CD4-positive, alpha-beta T cell treated with Interferon gamma for 1 hour (primary cell): ENCODE measurements around the gene FGF6.

Experiments used
- DNase-seq: peaks from one replicate; pipeline ENCODE4 v3.0.0-alpha.2; 2020

Gene FGF6

DNA sequence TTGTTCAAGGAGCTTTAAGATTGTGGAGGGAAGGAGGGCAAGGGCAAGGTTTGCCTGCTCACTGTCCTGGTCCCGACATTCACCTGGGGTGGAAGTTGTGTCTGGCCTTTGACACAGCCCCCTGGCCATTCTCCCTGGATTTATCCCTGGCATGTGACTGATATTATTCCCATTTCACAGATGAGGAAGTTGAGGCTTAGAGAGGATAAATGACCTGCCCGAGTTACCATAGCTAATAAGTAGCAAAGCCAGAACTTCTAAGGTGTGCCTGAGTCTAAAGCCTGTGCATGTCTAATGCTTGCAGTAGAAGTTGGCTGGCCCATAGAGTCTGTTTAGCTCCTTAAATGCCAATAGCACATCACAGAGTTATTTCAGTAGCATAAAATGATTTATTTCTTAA lies 720 bp upstream of the FGF6 start:
- DNase-seq = no peak

GRCh38 chr12:4444031-4444430 lies 1.6 kb downstream of the FGF6 start:
- DNase-seq = no peak

DNA sequence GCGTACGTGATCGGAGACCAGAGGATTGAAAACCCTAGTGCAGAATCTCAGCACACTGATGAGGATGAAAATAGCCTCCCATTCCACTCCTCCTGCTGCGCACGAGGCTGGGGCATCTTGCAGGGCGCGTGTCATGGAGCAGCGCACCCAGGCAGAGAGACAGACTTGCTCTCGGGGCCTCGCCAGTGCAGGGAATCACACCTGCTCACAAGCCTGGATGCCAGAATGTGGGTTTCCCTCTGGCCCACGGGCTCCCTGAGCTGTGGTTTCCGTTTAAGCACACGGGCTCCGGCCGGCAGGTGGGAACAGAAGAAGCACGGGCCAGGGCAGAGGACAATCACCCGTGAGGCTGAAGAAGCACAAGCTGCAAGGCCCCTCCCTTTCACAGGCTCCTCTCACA lies 2.0 kb downstream of the FGF6 start:
- no peak for DNase-seq

GRCh38 chr12:4441355-4442335 lies 4.0 kb downstream of the FGF6 start:
- no peak for DNase-seq

DNA sequence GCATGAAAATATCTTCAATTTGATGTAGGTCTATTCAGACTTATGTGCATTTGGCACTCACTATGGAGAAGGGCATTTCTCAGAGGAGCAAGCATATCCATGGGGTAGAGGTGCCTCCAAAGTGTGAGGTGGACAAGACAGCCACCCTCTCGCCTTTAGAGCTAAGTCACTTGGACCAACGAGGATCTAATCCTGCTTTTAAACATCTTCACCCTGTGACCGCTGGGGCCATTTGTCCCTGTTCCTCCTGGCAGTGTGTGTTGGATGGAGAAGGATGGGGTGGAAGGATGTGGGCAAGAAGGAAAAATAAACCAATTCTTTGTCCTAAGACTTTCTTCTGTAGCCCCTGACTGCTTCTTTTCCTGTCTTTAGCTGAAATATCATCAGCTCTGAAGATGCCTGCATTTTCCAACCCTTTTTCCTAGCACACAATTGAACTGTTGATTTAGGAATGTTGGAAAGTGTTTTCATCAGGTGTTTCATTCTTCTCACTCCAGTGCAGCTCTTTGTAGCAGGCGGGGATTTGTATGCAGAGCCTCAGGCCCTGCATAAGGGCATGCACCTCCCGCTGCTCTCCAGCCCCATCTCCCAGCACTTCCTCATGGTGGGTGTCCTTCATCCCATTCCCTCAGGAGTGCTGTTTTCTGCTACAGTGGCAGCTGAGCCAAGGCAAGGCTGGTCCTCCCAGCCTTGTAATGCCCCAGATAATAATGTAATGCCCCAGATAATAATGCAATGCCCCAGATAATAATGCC lies 5.3 kb downstream of the FGF6 start:
- no peak for DNase-seq

DNA sequence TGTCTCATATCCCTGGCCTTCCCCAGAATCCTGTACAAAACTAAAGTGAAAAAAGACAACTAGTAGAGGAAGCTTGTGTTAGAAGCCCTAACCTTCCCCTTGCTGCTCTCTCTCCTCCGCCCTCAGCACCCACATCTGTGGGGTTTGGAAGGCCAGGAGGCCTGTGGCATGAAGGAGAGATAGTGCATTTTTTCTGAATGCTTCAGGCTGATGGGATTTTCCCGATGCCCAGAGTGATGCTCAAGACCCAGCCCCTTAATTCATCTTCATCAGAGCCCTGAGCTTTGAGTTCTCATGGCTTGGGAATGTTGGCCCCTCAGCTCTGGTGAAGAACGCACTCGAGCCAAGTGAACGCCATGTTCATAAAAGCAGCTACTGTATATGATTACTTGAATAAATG lies 5.9 kb downstream of the FGF6 start:
- no peak for DNase-seq

- no peak for DNase-seq
Measured at GRCh38 chr12:4438834-4439596, 6.6 kb downstream of the FGF6 start.

- DNase-seq = no peak
Measured at GRCh38 chr12:4435537-4435936, 10.1 kb downstream of the FGF6 start.

GRCh38 chr12:4434706-4435425 lies 10.7 kb downstream of the FGF6 start:
- peak; percentile 6 for DNase-seq

- no peak for DNase-seq
Measured at GRCh38 chr12:4434301-4434700, 11.3 kb downstream of the FGF6 start.

GRCh38 chr12:4433745-4434058 lies 11.9 kb downstream of the FGF6 start:
- DNase-seq = no peak

- DNase-seq = no peak
Measured at GRCh38 chr12:4432878-4433744, 12.5 kb downstream of the FGF6 start.

- DNase-seq = no peak
Measured at GRCh38 chr12:4431866-4432265, 13.7 kb downstream of the FGF6 start.

DNA sequence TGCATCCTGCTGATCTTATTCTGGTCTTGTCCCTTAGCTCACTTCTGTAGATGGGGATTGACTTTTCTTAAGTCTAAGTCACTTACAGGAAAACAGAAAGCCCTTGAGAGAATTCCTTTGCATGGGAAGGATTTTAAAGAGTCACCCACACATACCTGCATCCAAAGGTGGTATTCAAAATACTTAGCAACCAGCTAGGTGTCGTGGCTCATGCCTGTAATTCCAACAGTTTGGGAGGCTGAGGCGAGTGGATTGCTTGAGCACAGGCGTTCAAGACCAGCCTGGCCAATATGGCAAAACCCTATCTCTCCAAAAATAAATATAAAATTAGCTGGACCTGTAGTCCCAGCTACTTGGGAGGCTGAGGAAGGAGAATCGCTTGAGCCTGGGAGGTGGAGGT lies 14.2 kb downstream of the FGF6 start:
- DNase-seq = no peak

GRCh38 chr12:4424422-4424821 lies 21.2 kb downstream of the FGF6 start:
- no peak for DNase-seq

GRCh38 chr12:4423528-4424195 lies 22.0 kb downstream of the FGF6 start:
- no peak for DNase-seq

GRCh38 chr12:4422985-4423384 lies 22.6 kb downstream of the FGF6 start:
- DNase-seq = no peak

DNA sequence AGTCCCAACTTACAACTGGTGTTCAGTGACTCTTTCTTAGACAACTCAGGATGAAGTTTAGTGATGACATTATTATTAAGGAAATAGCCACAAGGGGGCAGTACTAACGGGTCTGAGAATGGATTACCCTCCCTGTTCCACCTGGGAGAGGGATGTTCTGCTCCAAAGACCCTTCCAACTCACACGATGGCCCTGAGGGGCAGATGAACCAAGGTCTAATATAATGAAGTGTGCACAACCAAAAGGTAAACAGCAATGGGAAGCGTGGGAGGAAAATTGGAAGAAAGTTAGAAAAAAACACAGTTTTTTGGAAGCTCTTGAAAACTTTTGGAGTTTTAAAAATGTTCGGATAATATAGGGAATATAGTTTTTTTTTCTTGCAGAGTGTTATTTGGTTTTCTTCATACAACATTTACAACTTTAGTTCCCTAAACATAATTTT lies 24.0 kb downstream of the FGF6 start:
- DNase-seq = no peak

- no peak for DNase-seq
Measured at GRCh38 chr12:4420138-4420670, 25.4 kb downstream of the FGF6 start.

- DNase-seq = no peak
Measured at GRCh38 chr12:4418913-4419312, 26.7 kb downstream of the FGF6 start.

DNA sequence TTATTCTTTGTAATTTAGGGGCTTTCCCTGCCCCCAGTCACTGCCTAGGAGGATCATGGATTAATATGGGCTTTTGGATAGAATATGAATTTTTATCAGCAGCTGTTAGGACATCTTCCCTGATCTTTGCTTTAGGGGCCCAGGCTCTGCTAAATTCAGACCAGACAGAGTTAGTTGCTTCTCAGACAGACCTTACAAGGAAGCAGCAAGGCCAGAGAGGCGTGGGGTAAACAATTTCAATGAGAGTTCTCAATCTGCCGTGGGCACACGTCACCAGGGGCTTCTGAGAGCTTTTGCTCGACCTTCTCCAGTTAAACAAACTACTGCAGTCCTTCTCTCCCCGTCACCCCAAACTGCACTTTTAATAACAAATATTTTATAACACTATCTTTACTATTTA lies 27.7 kb downstream of the FGF6 start:
- DNase-seq = no peak
